GM19397 (cell line): ENCODE results near the gene RERG.

Experiments
- ATAC-seq: cut with Tn5 transposase; IDR thresholded peaks from one replicate; pipeline ENCODE4 v1.9.1; 2021; ENCODE audit warnings: mild to moderate bottlenecking, moderate library complexity; ENCODE audit not compliant: unreplicated experiment

Gene RERG

GRCh38 chr12:15220451-15220850, 766 bp downstream of the RERG start:
- ATAC-seq, result no peak

- ATAC-seq, result no peak
These were observed 2.4 kb downstream of the RERG start for GRCh38 chr12:15218794-15219193.

GRCh38 chr12:15216036-15216889, 5.0 kb downstream of the RERG start:
- no peak for ATAC-seq

- no peak for ATAC-seq
These were observed 6.2 kb downstream of the RERG start for GRCh38 chr12:15214851-15215601.

GRCh38 chr12:15212930-15213329, 8.3 kb downstream of the RERG start:
- ATAC-seq, result no peak

GRCh38 chr12:15209782-15210181, 11.4 kb downstream of the RERG start:
- ATAC-seq, result no peak

- no peak for ATAC-seq
These were observed 12.2 kb downstream of the RERG start for GRCh38 chr12:15208871-15209656.

GRCh38 chr12:15208140-15208539, 13.1 kb downstream of the RERG start:
- no peak for ATAC-seq

GRCh38 chr12:15206831-15207389, 14.3 kb downstream of the RERG start:
- no peak for ATAC-seq

GRCh38 chr12:15206338-15206737, 14.9 kb downstream of the RERG start:
- no peak for ATAC-seq

- no peak for ATAC-seq
These were observed 15.7 kb downstream of the RERG start for GRCh38 chr12:15205341-15206010.

- no peak for ATAC-seq
These were observed 19.8 kb downstream of the RERG start for GRCh38 chr12:15201456-15201855.

GRCh38 chr12:15201056-15201455, 20.2 kb downstream of the RERG start:
- no peak for ATAC-seq

GRCh38 chr12:15200641-15201040, 20.6 kb downstream of the RERG start:
- no peak for ATAC-seq

- ATAC-seq, result no peak
These were observed 21.3 kb downstream of the RERG start for GRCh38 chr12:15199930-15200329.

GRCh38 chr12:15196678-15197505, 24.3 kb downstream of the RERG start:
- no peak for ATAC-seq

GRCh38 chr12:15196221-15196620, 25.0 kb downstream of the RERG start:
- ATAC-seq, result no peak

GRCh38 chr12:15194456-15195368, 26.5 kb downstream of the RERG start:
- ATAC-seq, result no peak

- ATAC-seq, result no peak
These were observed 27.3 kb downstream of the RERG start for GRCh38 chr12:15193946-15194345.
